ENCODE results near the gene CD36. TPM values are rescaled to one million over a fixed set of nuclear protein-coding genes. Genes with fewer than 3 reads are reported as not detected.
A peak's percentile ranks its signal among the peaks of the same experiment; 100 is the strongest.

CD36 gene
- total RNA-seq, 6 experiments from 2014 or later, result 0.74 to 3.5 (median 1.1) TPM

- Mint-ChIP-seq H3K9me3 (no peaks in the 10 kb centered on the region), H3K27ac (no peak overlapping the region), H3K36me3 (ENCODE audit: low read depth) (peaks cover 9% of the 10 kb centered on the region), H3K4me3 (no peak overlapping the region), H3K27me3 (ENCODE audit: insufficient read depth) (no peaks in the 10 kb centered on the region; the same call in 1 of the 2 replicates), H3K4me1 (ENCODE audit: low read depth) (peaks cover 48% of the 10 kb centered on the region)
- TF ChIP-seq CTCF (IDR thresholded peaks at IDR 0.05), result no peak
- no peak for DNase-seq
These were observed 24.9 kb upstream of the CD36 start for GRCh38 chr7:80613519-80613918.

- peak overlapping the region; percentile 42 for H3K4me3 Mint-ChIP-seq
- peaks cover 21% of the 10 kb centered on the region for H3K36me3 Mint-ChIP-seq (ENCODE audit: low read depth)
- H3K4me1 Mint-ChIP-seq (ENCODE audit: low read depth), result peaks cover 53% of the 10 kb centered on the region
- peak; percentile 68 for DNase-seq
- H3K27me3 Mint-ChIP-seq (ENCODE audit: insufficient read depth), result no peaks in the 10 kb centered on the region; the same call in 1 of the 2 replicates
- TF ChIP-seq CTCF (IDR thresholded peaks at IDR 0.05), result peak; percentile 16; the same call in 1 of the 2 replicates
- H3K9me3 Mint-ChIP-seq, result no peaks in the 10 kb centered on the region
- H3K27ac Mint-ChIP-seq, result peak overlapping the region; percentile 75
These were observed 23.6 kb upstream of the CD36 start for GRCh38 chr7:80614851-80615271.

GRCh38 chr7:80618096-80618495, 20.3 kb upstream of the CD36 start:
- no peaks in the 10 kb centered on the region for H3K9me3 Mint-ChIP-seq
- no peak for DNase-seq
- TF ChIP-seq CTCF (IDR thresholded peaks at IDR 0.05), result no peak
- no peaks in the 10 kb centered on the region; the same call in 1 of the 2 replicates for H3K27me3 Mint-ChIP-seq (ENCODE audit: insufficient read depth)
- no peak overlapping the region for H3K4me3 Mint-ChIP-seq
- no peak overlapping the region for H3K27ac Mint-ChIP-seq
- H3K4me1 Mint-ChIP-seq (ENCODE audit: low read depth), result peaks cover 56% of the 10 kb centered on the region
- peaks cover 24% of the 10 kb centered on the region for H3K36me3 Mint-ChIP-seq (ENCODE audit: low read depth)

- H3K4me1 Mint-ChIP-seq (ENCODE audit: low read depth), result peaks cover 57% of the 10 kb centered on the region
- no peak for TF ChIP-seq CTCF (IDR thresholded peaks at IDR 0.05)
- peaks cover 20% of the 10 kb centered on the region for H3K36me3 Mint-ChIP-seq (ENCODE audit: low read depth)
- H3K9me3 Mint-ChIP-seq, result no peaks in the 10 kb centered on the region
- no peak for DNase-seq
- no peak overlapping the region for H3K4me3 Mint-ChIP-seq
- no peak overlapping the region for H3K27ac Mint-ChIP-seq
- no peaks in the 10 kb centered on the region; the same call in 1 of the 2 replicates for H3K27me3 Mint-ChIP-seq (ENCODE audit: insufficient read depth)
These were observed 18.7 kb upstream of the CD36 start for GRCh38 chr7:80619741-80620140.

- Mint-ChIP-seq H3K36me3 (ENCODE audit: low read depth) (peaks cover 17% of the 10 kb centered on the region), H3K27ac (peak overlapping the region; percentile 81), H3K4me3 (peak overlapping the region; percentile 48), H3K27me3 (ENCODE audit: insufficient read depth) (no peaks in the 10 kb centered on the region; the same call in 1 of the 2 replicates), H3K9me3 (no peaks in the 10 kb centered on the region), H3K4me1 (ENCODE audit: low read depth) (peaks cover 47% of the 10 kb centered on the region)
- no peak for TF ChIP-seq CTCF (IDR thresholded peaks at IDR 0.05)
- peak; percentile 39 for DNase-seq
These were observed 15.9 kb upstream of the CD36 start for GRCh38 chr7:80622541-80622940.

All from HFFc6 (cell line).